HepG2 (cell line): ENCODE measurements around the gene LPXN. TPM values are rescaled to one million over a fixed set of nuclear protein-coding genes. Genes with fewer than 3 reads are reported as not detected.
A peak's percentile ranks its signal among the peaks of the same experiment; 100 is the strongest.

Experiments used
- ARNT2 ChIP-seq: sonication (generic); formaldehyde crosslinking; IDR thresholded peaks from 2 replicates; pipeline ENCODE4 v1.8.0; 2022; ENCODE audit warnings: mild to moderate bottlenecking, low read depth, missing genetic modification reagents, moderate library complexity
- HHEX ChIP-seq: IDR thresholded peaks from 2 replicates; pipeline ENCODE4 v1.6.1; 2016; ENCODE audit warnings: control low read depth
- HNF4A ChIP-seq: sonication (generic); formaldehyde crosslinking; IDR thresholded peaks from 2 replicates; pipeline ENCODE4 v1.4.0; 2020; ENCODE audit warnings: missing genetic modification reagents
- HNRNPLL ChIP-seq: fragments of 200-400 bp; formaldehyde crosslinking; IDR thresholded peaks from 2 replicates; pipeline ENCODE4 v1.6.1; 2017; ENCODE audit warnings: mild to moderate bottlenecking, low read depth, low read length; ENCODE audit not compliant: poor library complexity, severe bottlenecking
- IKZF1 ChIP-seq: fragments of 450-650 bp; IDR thresholded peaks from 2 replicates; pipeline ENCODE4 v1.7.1; 2016
- IRF9 ChIP-seq: sonication (generic); formaldehyde crosslinking; IDR thresholded peaks from 2 replicates; pipeline ENCODE4 v1.8.0; 2022; ENCODE audit warnings: missing genetic modification reagents, mild to moderate bottlenecking, borderline replicate concordance
- PHF21A ChIP-seq: sonication (generic); formaldehyde crosslinking; IDR thresholded peaks from 2 replicates; pipeline ENCODE4 v1.5.0; 2020; ENCODE audit warnings: mild to moderate bottlenecking, missing genetic modification reagents
- SALL1 ChIP-seq: sonication (generic); formaldehyde crosslinking; IDR thresholded peaks from 2 replicates; pipeline ENCODE4 v1.8.0; 2022; ENCODE audit warnings: mild to moderate bottlenecking, missing genetic modification reagents
- TP53 ChIP-seq: sonication (generic); formaldehyde crosslinking; conservative IDR thresholded peaks from 2 replicates; pipeline ENCODE4 v1.4.0; 2020; ENCODE audit warnings: missing genetic modification reagents
- ZMAT3 ChIP-seq: sonication (generic); formaldehyde crosslinking; conservative IDR thresholded peaks from 2 replicates; pipeline ENCODE4 v1.7.0; 2021; ENCODE audit warnings: missing genetic modification reagents
- ZNF33A ChIP-seq: sonication (generic); formaldehyde crosslinking; IDR thresholded peaks from 2 replicates; pipeline ENCODE4 v1.5.1; 2020; ENCODE audit warnings: missing genetic modification reagents, mild to moderate bottlenecking, moderate library complexity, borderline replicate concordance
- ZNF484 ChIP-seq: sonication (generic); formaldehyde crosslinking; IDR thresholded peaks from 2 replicates; pipeline ENCODE4 v1.5.1; 2020; ENCODE audit warnings: mild to moderate bottlenecking, low read depth, missing genetic modification reagents, borderline replicate concordance
- ZNF619 ChIP-seq: sonication (generic); formaldehyde crosslinking; IDR thresholded peaks from 2 replicates; pipeline ENCODE4 v1.4.0; 2020; ENCODE audit warnings: mild to moderate bottlenecking, missing genetic modification reagents
- ZNF777 ChIP-seq: sonication (generic); formaldehyde crosslinking; IDR thresholded peaks from 2 replicates; pipeline ENCODE4 v1.4.0; 2020; ENCODE audit warnings: missing genetic modification reagents
- polyA plus RNA-seq, 8 experiments: library from polyadenylated mRNA; depleted of rRNA in 3 of 8; stranded (reverse) in 7 of 8; unstranded in 1 of 8; fragments of >200 nt; fragmentation: Illumina TruSeq in 4 of 8; extraction: Trizol in 4 of 8; gene quantifications; 2 replicates each; pipeline versions ENCODE4 v1.2.1 to v1.2.3, GENCODE V29; 2011 to 2016; ENCODE audit warnings: low read depth in 4 of 8, missing spikeins in 1 of 8, mixed read lengths in 1 of 8; ENCODE audit not compliant: insufficient read depth in 1 of 8
- total RNA-seq, 5 experiments: library from RNA; depleted of rRNA; stranded (reverse); fragments of >200 nt; fragmentation: Illumina TruSeq; extraction: Trizol; gene quantifications; 2 replicates each; pipeline ENCODE4 v1.2.3, GENCODE V29; 2016; ENCODE audit warnings: low read depth in 1 of 5
- TF ChIP-seq, protein P1 (sequence below): IDR thresholded peaks from 2 replicates; pipeline ENCODE4 v1.4.0; 2020; ENCODE audit warnings: mild to moderate bottlenecking, missing genetic modification reagents
- TF ChIP-seq, protein P2 (sequence below): sonication (generic); formaldehyde crosslinking; IDR thresholded peaks from 2 replicates; pipeline ENCODE4 v1.5.0; 2020; ENCODE audit warnings: mild to moderate bottlenecking, missing genetic modification reagents, borderline replicate concordance
- TF ChIP-seq, protein P3 (sequence below): sonication (generic); formaldehyde crosslinking; IDR thresholded peaks from 2 replicates; pipeline ENCODE4 v1.4.0; 2020; ENCODE audit warnings: missing genetic modification reagents, borderline replicate concordance

Gene LPXN
- total and polyA plus RNA-seq, 2 of the 13 experiments (the other 11 are each of a cell fraction or from before 2014, with no cell fraction given), result 1.7 to 3.5 TPM

- TF ChIP-seq, protein P1, sequence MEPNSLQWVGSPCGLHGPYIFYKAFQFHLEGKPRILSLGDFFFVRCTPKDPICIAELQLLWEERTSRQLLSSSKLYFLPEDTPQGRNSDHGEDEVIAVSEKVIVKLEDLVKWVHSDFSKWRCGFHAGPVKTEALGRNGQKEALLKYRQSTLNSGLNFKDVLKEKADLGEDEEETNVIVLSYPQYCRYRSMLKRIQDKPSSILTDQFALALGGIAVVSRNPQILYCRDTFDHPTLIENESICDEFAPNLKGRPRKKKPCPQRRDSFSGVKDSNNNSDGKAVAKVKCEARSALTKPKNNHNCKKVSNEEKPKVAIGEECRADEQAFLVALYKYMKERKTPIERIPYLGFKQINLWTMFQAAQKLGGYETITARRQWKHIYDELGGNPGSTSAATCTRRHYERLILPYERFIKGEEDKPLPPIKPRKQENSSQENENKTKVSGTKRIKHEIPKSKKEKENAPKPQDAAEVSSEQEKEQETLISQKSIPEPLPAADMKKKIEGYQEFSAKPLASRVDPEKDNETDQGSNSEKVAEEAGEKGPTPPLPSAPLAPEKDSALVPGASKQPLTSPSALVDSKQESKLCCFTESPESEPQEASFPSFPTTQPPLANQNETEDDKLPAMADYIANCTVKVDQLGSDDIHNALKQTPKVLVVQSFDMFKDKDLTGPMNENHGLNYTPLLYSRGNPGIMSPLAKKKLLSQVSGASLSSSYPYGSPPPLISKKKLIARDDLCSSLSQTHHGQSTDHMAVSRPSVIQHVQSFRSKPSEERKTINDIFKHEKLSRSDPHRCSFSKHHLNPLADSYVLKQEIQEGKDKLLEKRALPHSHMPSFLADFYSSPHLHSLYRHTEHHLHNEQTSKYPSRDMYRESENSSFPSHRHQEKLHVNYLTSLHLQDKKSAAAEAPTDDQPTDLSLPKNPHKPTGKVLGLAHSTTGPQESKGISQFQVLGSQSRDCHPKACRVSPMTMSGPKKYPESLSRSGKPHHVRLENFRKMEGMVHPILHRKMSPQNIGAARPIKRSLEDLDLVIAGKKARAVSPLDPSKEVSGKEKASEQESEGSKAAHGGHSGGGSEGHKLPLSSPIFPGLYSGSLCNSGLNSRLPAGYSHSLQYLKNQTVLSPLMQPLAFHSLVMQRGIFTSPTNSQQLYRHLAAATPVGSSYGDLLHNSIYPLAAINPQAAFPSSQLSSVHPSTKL (CRISPR knock-in tag), result no peak
- TF ChIP-seq ZNF619 (CRISPR knock-in tag) (no peak), IKZF1 (no peak), ZNF484 (CRISPR knock-in tag) (no peak), ARNT2 (CRISPR knock-in tag) (no peak), HNRNPLL (no peak), SALL1 (peak; percentile 47; the same call in 1 of the 2 replicates), HNF4A (0 out of 2 replicates have a peak, but pooled peaks have one; percentile 18), IRF9 (CRISPR knock-in tag) (0 out of 2 replicates have a peak, but pooled peaks have one; percentile 2), ZNF33A (CRISPR knock-in tag) (no peak), TP53 (CRISPR knock-in tag) (no peak), PHF21A (CRISPR knock-in tag) (no peak), HHEX (CRISPR knock-in tag) (no peak), ZMAT3 (CRISPR knock-in tag) (no peak), ZNF777 (CRISPR knock-in tag) (no peak; the same call in 1 of the 2 replicates)
- TF ChIP-seq, protein P2, sequence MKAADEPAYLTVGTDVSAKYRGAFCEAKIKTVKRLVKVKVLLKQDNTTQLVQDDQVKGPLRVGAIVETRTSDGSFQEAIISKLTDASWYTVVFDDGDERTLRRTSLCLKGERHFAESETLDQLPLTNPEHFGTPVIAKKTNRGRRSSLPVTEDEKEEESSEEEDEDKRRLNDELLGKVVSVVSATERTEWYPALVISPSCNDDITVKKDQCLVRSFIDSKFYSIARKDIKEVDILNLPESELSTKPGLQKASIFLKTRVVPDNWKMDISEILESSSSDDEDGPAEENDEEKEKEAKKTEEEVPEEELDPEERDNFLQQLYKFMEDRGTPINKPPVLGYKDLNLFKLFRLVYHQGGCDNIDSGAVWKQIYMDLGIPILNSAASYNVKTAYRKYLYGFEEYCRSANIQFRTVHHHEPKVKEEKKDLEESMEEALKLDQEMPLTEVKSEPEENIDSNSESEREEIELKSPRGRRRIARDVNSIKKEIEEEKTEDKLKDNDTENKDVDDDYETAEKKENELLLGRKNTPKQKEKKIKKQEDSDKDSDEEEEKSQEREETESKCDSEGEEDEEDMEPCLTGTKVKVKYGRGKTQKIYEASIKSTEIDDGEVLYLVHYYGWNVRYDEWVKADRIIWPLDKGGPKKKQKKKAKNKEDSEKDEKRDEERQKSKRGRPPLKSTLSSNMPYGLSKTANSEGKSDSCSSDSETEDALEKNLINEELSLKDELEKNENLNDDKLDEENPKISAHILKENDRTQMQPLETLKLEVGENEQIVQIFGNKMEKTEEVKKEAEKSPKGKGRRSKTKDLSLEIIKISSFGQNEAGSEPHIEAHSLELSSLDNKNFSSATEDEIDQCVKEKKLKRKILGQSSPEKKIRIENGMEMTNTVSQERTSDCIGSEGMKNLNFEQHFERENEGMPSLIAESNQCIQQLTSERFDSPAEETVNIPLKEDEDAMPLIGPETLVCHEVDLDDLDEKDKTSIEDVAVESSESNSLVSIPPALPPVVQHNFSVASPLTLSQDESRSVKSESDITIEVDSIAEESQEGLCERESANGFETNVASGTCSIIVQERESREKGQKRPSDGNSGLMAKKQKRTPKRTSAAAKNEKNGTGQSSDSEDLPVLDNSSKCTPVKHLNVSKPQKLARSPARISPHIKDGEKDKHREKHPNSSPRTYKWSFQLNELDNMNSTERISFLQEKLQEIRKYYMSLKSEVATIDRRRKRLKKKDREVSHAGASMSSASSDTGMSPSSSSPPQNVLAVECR (CRISPR knock-in tag), result no peak
- TF ChIP-seq, protein P3, sequence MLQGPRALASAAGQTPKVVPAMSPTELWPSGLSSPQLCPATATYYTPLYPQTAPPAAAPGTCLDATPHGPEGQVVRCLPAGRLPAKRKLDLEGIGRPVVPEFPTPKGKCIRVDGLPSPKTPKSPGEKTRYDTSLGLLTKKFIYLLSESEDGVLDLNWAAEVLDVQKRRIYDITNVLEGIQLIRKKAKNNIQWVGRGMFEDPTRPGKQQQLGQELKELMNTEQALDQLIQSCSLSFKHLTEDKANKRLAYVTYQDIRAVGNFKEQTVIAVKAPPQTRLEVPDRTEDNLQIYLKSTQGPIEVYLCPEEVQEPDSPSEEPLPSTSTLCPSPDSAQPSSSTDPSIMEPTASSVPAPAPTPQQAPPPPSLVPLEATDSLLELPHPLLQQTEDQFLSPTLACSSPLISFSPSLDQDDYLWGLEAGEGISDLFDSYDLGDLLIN (CRISPR knock-in tag), result no peak; the same call in 1 of the 2 replicates
Observed at GRCh38 chr11:58578635-58579191, 3.1 kb upstream of the LPXN start, which contains the start of gene ZFP91 (continued).
